SH-SY5Y (cell line): ENCODE results near the gene ELMO1.

Experiments used
- GATA2 ChIP-seq: IDR thresholded peaks from 2 replicates; pipeline ENCODE4 v1.6.1; 2011; ENCODE audit warnings: mild to moderate bottlenecking, low read depth, low read length
- GATA3 ChIP-seq: IDR thresholded peaks from 2 replicates; pipeline ENCODE4 v1.6.1; 2011; ENCODE audit warnings: low read depth, mild to moderate bottlenecking, low read length, moderate library complexity

- TF ChIP-seq GATA2: no peak
- no peak for TF ChIP-seq GATA3
These were observed 393.9 kb downstream of the ELMO1 start for GRCh38 chr7:37054624-37055241.
